Neural cell (in vitro differentiated cells): ENCODE data around the gene WDR11. TPM values are rescaled to one million over a fixed set of nuclear protein-coding genes. Genes with fewer than 3 reads are reported as not detected.

ENCODE experiments used
- H2AFZ ChIP-seq: fragments of 200-600, 300-800 bp; sonication (generic), shearing (Covaris generic); 2 replicates; pipeline ENCODE4 v1.6.0; 2014; ENCODE audit warnings: low read depth, mild to moderate bottlenecking, antibody characterized with exemption, low read length, moderate library complexity
- H3F3A ChIP-seq: fragments of 200-600 bp; shearing (Covaris generic); 2 replicates; pipeline ENCODE4 v1.6.1; 2016; ENCODE audit warnings: mild to moderate bottlenecking, moderate library complexity, mixed read lengths, antibody characterized with exemption, low read length; ENCODE audit not compliant: insufficient read depth, poor library complexity, severe bottlenecking
- H3K27ac ChIP-seq: fragments of 200-600, 300-800 bp; sonication (generic), shearing (Covaris generic); 2 replicates; pipeline ENCODE4 v1.5.1; 2014; ENCODE audit warnings: mild to moderate bottlenecking, low read length, moderate library complexity
- H3K27me3 ChIP-seq: fragments of 300-800, 200-600 bp; sonication (generic), shearing (Covaris generic); 2 replicates; pipeline ENCODE4 v1.6.0; 2014; ENCODE audit warnings: mild to moderate bottlenecking, low read depth, low read length, moderate library complexity; ENCODE audit not compliant: insufficient read depth
- H3K36me3 ChIP-seq: fragments of 300-800, 200-600 bp; sonication (generic), shearing (Covaris generic); 2 replicates; pipeline ENCODE4 v1.5.1; 2014; ENCODE audit warnings: mild to moderate bottlenecking, antibody characterized with exemption, low read length, moderate library complexity; ENCODE audit not compliant: insufficient read depth
- H3K4me2 ChIP-seq: fragments of 300-800, 200-600 bp; sonication (generic), shearing (Covaris generic); 2 replicates; pipeline ENCODE4 v1.6.0; 2014; ENCODE audit warnings: mild to moderate bottlenecking, low read length
- H3K4me3 ChIP-seq: fragments of 300-800, 200-600 bp; sonication (generic), shearing (Covaris generic); 2 replicates; pipeline ENCODE4 v1.5.1; 2014; ENCODE audit warnings: mild to moderate bottlenecking, low read length, moderate library complexity
- H3K79me2 ChIP-seq: fragments of 200-600 bp; shearing (Covaris generic); replicated peaks from 2 replicates; pipeline ENCODE4 v1.6.0; 2014; ENCODE audit warnings: mild to moderate bottlenecking, low read length, moderate library complexity; ENCODE audit not compliant: insufficient read depth
- H3K9ac ChIP-seq: fragments of 300-800, 200-600 bp; sonication (generic), shearing (Covaris generic); 2 replicates; pipeline ENCODE4 v1.6.1; 2016; ENCODE audit warnings: mild to moderate bottlenecking, low read length, mixed read lengths
- H3K9me2 ChIP-seq: fragments of 200-600 bp; shearing (Covaris generic); 2 replicates; pipeline ENCODE4 v1.6.1; 2016; ENCODE audit warnings: mild to moderate bottlenecking, low read length, mixed read lengths; ENCODE audit not compliant: insufficient read depth
- H3K9me3 ChIP-seq: fragments of 200-600, 300-800 bp; sonication (generic), shearing (Covaris generic); 2 replicates; pipeline ENCODE4 v1.6.1; 2016; ENCODE audit warnings: mild to moderate bottlenecking, mixed run types, low read length, moderate library complexity, mixed read lengths
- H4K20me1 ChIP-seq: fragments of 200-600 bp; shearing (Covaris generic); 2 replicates; pipeline ENCODE4 v1.6.1; 2016; ENCODE audit warnings: mild to moderate bottlenecking, mixed run types; ENCODE audit not compliant: insufficient read depth
- EP300 ChIP-seq: fragments of 450-650 bp; conservative IDR thresholded peaks from 2 replicates; pipeline ENCODE4 v1.6.1; 2014; ENCODE audit warnings: antibody characterized with exemption, mild to moderate bottlenecking, moderate library complexity; ENCODE audit not compliant: poor library complexity, severe bottlenecking
- EZH2 ChIP-seq: fragments of 200-600, 300-800 bp; shearing (Covaris generic), sonication (generic); IDR thresholded peaks from 2 replicates; pipeline ENCODE4 v1.6.1; 2014; ENCODE audit warnings: antibody characterized with exemption, low read length, borderline replicate concordance, mild to moderate bottlenecking; ENCODE audit not compliant: insufficient read depth, poor library complexity, severe bottlenecking
- MXI1 ChIP-seq: fragments of 450-650 bp; conservative IDR thresholded peaks from 2 replicates; pipeline ENCODE4 v1.6.1; 2014; ENCODE audit warnings: antibody characterized with exemption, mild to moderate bottlenecking; ENCODE audit not compliant: poor library complexity, severe bottlenecking
- POLR2AphosphoS5 ChIP-seq: IDR thresholded peaks from 2 replicates; pipeline ENCODE4 v1.6.1; 2012
- RAD21 ChIP-seq: fragments of 450-650 bp; conservative IDR thresholded peaks from 2 replicates; pipeline ENCODE4 v1.6.1; 2014; ENCODE audit warnings: antibody characterized with exemption, mild to moderate bottlenecking, moderate library complexity
- SMC3 ChIP-seq: fragments of 450-650 bp; conservative IDR thresholded peaks from 2 replicates; pipeline ENCODE4 v1.6.1; 2014; ENCODE audit warnings: antibody characterized with exemption, mild to moderate bottlenecking, moderate library complexity; ENCODE audit not compliant: poor library complexity
- TAF1 ChIP-seq: IDR thresholded peaks from 2 replicates; pipeline ENCODE4 v1.6.1; 2012; ENCODE audit warnings: low read depth
- polyA plus RNA-seq: library from polyadenylated mRNA; depleted of rRNA; stranded (reverse); fragments of >200 nt; gene quantifications from 2 replicates; pipeline ENCODE4 v1.2.3, GENCODE V29; 2014
- TF ChIP-seq, protein P1 (sequence below): fragments of 450-650 bp; IDR thresholded peaks from 2 replicates; pipeline ENCODE4 v1.5.1; 2014; ENCODE audit warnings: antibody characterized with exemption, mild to moderate bottlenecking, moderate library complexity; ENCODE audit not compliant: poor library complexity, severe bottlenecking
- TF ChIP-seq, protein P2 (sequence below): IDR thresholded peaks from 2 replicates; pipeline ENCODE4 v1.6.1; 2012; ENCODE audit warnings: borderline replicate concordance

WDR11 gene
- polyA plus RNA-seq, 1 donor from 2014 or later = 160 TPM

DNA sequence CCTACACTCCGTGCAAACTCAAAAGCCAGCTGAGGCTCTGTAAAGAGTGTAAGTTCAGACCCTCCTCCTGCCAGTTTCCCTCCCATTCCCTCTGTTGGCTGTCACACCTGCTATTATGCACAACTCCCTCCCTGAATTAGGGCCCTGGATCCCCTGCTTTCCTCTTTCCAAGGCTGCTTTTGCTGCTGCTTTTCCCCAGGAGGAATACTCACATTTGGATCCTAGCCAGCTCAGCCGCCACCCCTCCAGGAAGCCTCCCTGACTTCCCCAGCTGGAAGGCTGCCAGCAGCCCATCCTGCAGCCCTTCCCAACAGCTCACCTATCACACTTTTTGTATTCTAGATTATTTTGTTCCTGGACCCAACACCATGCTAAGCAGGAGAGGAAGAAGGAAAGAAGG lies 40.9 kb upstream of the WDR11 start:
- Histone ChIP-seq H3K9me2 (no peaks in the 10 kb centered on the region), H3K36me3 (no peaks in the 10 kb centered on the region), H3K4me2 (no peak overlapping the region), H3K27me3 (no peaks in the 10 kb centered on the region), H3K9me3 (no peaks in the 10 kb centered on the region), H3K27ac (no peak overlapping the region), H3K4me3 (no peak overlapping the region), H3F3A (no peaks in the 10 kb centered on the region), H2AFZ (no peak overlapping the region), H3K9ac (no peak overlapping the region), H3K79me2 (no peaks in the 10 kb centered on the region), H4K20me1 (no peaks in the 10 kb centered on the region)
- TF ChIP-seq MXI1 (no peak), TAF1 (no peak), POLR2AphosphoS5 (no peak), RAD21 (no peak), EZH2 (no peak), SMC3 (no peak), EP300 (no peak)
- TF ChIP-seq, protein P1, sequence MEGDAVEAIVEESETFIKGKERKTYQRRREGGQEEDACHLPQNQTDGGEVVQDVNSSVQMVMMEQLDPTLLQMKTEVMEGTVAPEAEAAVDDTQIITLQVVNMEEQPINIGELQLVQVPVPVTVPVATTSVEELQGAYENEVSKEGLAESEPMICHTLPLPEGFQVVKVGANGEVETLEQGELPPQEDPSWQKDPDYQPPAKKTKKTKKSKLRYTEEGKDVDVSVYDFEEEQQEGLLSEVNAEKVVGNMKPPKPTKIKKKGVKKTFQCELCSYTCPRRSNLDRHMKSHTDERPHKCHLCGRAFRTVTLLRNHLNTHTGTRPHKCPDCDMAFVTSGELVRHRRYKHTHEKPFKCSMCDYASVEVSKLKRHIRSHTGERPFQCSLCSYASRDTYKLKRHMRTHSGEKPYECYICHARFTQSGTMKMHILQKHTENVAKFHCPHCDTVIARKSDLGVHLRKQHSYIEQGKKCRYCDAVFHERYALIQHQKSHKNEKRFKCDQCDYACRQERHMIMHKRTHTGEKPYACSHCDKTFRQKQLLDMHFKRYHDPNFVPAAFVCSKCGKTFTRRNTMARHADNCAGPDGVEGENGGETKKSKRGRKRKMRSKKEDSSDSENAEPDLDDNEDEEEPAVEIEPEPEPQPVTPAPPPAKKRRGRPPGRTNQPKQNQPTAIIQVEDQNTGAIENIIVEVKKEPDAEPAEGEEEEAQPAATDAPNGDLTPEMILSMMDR = no peak
- TF ChIP-seq, protein P2, sequence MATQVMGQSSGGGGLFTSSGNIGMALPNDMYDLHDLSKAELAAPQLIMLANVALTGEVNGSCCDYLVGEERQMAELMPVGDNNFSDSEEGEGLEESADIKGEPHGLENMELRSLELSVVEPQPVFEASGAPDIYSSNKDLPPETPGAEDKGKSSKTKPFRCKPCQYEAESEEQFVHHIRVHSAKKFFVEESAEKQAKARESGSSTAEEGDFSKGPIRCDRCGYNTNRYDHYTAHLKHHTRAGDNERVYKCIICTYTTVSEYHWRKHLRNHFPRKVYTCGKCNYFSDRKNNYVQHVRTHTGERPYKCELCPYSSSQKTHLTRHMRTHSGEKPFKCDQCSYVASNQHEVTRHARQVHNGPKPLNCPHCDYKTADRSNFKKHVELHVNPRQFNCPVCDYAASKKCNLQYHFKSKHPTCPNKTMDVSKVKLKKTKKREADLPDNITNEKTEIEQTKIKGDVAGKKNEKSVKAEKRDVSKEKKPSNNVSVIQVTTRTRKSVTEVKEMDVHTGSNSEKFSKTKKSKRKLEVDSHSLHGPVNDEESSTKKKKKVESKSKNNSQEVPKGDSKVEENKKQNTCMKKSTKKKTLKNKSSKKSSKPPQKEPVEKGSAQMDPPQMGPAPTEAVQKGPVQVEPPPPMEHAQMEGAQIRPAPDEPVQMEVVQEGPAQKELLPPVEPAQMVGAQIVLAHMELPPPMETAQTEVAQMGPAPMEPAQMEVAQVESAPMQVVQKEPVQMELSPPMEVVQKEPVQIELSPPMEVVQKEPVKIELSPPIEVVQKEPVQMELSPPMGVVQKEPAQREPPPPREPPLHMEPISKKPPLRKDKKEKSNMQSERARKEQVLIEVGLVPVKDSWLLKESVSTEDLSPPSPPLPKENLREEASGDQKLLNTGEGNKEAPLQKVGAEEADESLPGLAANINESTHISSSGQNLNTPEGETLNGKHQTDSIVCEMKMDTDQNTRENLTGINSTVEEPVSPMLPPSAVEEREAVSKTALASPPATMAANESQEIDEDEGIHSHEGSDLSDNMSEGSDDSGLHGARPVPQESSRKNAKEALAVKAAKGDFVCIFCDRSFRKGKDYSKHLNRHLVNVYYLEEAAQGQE = no peak

DNA sequence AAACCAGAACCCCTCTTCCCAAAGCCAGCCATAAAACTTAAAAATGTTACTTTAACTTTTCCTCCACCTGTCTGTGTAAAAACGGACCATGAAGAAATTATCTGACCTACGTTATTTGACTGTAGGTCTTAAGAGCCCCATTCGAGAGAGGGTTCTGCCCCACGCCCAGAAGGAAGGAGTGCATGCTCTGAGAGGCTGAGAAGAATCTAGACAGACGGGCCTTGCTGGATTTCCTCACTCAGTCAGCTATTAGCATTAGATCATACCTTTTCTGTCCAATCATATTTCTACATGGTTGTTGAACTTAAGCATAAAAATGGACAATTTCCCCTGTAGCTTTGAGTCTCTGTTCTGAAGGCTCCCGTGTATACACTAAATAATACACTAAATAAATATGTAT lies 38.1 kb upstream of the WDR11 start:
- Histone ChIP-seq H3K9ac (no peak overlapping the region), H3F3A (no peaks in the 10 kb centered on the region), H3K27ac (no peak overlapping the region), H3K79me2 (no peaks in the 10 kb centered on the region), H3K27me3 (no peaks in the 10 kb centered on the region), H3K4me2 (no peak overlapping the region), H4K20me1 (no peaks in the 10 kb centered on the region), H3K4me3 (no peak overlapping the region), H2AFZ (no peak overlapping the region), H3K9me3 (no peaks in the 10 kb centered on the region), H3K36me3 (no peaks in the 10 kb centered on the region), H3K9me2 (no peaks in the 10 kb centered on the region)
- TF ChIP-seq RAD21 (no peak), EZH2 (no peak)

DNA sequence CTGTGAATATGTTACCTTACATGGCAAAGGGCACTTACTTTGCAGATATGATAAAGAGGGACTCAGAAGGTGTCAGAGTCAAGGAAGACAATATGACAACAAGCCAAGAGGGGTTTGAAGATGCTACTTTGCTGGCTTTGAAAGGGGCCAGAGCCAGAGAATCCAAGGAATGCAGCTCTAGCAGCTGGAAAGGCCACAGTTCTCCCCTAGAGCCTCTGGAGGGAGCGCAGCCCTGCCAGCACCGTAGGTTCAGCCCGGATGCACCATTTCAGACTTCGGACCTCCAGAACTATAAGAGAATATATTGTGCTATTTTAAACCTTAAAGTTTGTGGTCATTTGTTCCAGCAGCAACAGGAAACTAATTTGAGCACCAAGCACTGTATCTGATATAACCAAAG lies 32.9 kb upstream of the WDR11 start:
- H3K79me2 ChIP-seq = no peaks in the 10 kb centered on the region
- no peaks in the 10 kb centered on the region for H3K27me3 ChIP-seq
- H4K20me1 ChIP-seq = no peaks in the 10 kb centered on the region
- no peak overlapping the region for H2AFZ ChIP-seq
- H3K27ac ChIP-seq = no peak overlapping the region
- H3K4me3 ChIP-seq = no peak overlapping the region
- TF ChIP-seq SMC3 (no peak), TAF1 (no peak), EZH2 (no peak), EP300 (no peak), RAD21 (no peak), MXI1 (no peak), POLR2AphosphoS5 (no peak)
- TF ChIP-seq, protein P1 = no peak
- TF ChIP-seq, protein P2 = no peak
- no peak overlapping the region for H3K9ac ChIP-seq
- H3K9me2 ChIP-seq = no peaks in the 10 kb centered on the region
- H3K36me3 ChIP-seq = no peaks in the 10 kb centered on the region
- no peak overlapping the region for H3K4me2 ChIP-seq
- no peaks in the 10 kb centered on the region for H3F3A ChIP-seq
- H3K9me3 ChIP-seq = no peaks in the 10 kb centered on the region
